Mucosa of descending colon (tissue), 3 donors: ENCODE results near the gene TUT1. TPM values are rescaled to one million over a fixed set of nuclear protein-coding genes. Genes with fewer than 3 reads are reported as not detected.

Experiments
- ATAC-seq: fragments of 200-7000 bp; cut with Tn5 transposase; one replicate; pipeline ENCODE4 v1.9.1; 2020; ENCODE audit warnings: mild to moderate bottlenecking, moderate library complexity
- DNase-seq, 3 donors: peaks; one replicate each; pipeline ENCODE4 v3.0.0-alpha.2; 2020
- H3K36me3 ChIP-seq: fragments of 200-600 bp; one replicate; pipeline ENCODE4 v1.8.0; 2021; ENCODE audit warnings: low read depth, mild to moderate bottlenecking
- H3K4me1 ChIP-seq: fragments of 200-600 bp; one replicate; pipeline ENCODE4 v1.8.0; 2021; ENCODE audit warnings: low read depth, mild to moderate bottlenecking
- H3K4me3 ChIP-seq: fragments of 200-600 bp; one replicate; pipeline ENCODE4 v1.8.0; 2021; ENCODE audit warnings: mild to moderate bottlenecking
- H3K9me3 ChIP-seq: fragments of 200-600 bp; one replicate; pipeline ENCODE4 v1.8.0; 2021; ENCODE audit warnings: mild to moderate bottlenecking
- CTCF ChIP-seq: fragments of 200-600 bp; IDR thresholded peaks from one replicate; pipeline ENCODE4 v1.8.0; 2022; ENCODE audit warnings: antibody characterized with exemption, mild to moderate bottlenecking
- intact Hi-C, 2 donors: fragments of 100-400 bp; cut with DNase I in 1 of 2; cut with micrococcal nuclease in 1 of 2; formaldehyde crosslinking; loops; one replicate each; pipeline versions ENCODE4 v1.11.0 to v1.11.1; 2022; cut with DNase I, micrococcal nuclease
- long read RNA-seq, 2 donors: library from polyadenylated mRNA; unstranded; transcript quantifications; one replicate each; pipeline ENCODE4 v2.0.0, GENCODE V29; 2019 to 2021
- total RNA-seq, 3 donors: library from RNA; stranded (reverse); fragmentation: NEBNext Ultra II Directional in 2 of 3; extraction: Animal tissue kit (Norgen Biotek cat#: 25700) in 2 of 3; gene quantifications; one replicate each; pipeline versions ENCODE4 v1.2.1 to v1.2.4, GENCODE V29; 2021 to 2023
- donor health status: DM: no; HTN: no; CAD: no; lungs with moderate emphysema.
- donor health status: DM: no; HTN: no; CAD: no.
- donor health status: DM: no; HTN: yes; CAD: no.

The TUT1 gene
- total RNA-seq, result 10 to 100 TPM; 11.9 to 19.8 (median 13.3) TPM
- long read RNA-seq, donor 1, transcript TUT1-202 (9 exons, 2,826 nt), result major isoform, 13 of 22 reads
- long read RNA-seq, donor 1, partial matches to known transcripts, result 2 of 22 reads
- long read RNA-seq, donor 1, other reads (novel, unspliced or antisense), result 7 of 22 reads
- long read RNA-seq, donor 2, transcript TUT1-202 (9 exons, 2,826 nt), result major isoform, 5 of 9 reads
- long read RNA-seq, donor 2, partial matches to known transcripts, result 2 of 9 reads
- long read RNA-seq, donor 2, other reads (novel, unspliced or antisense), result 2 of 9 reads

- peak; percentile 92 for ATAC-seq
- TF ChIP-seq CTCF, result no peak
- intact Hi-C loops, result no loop called here
Observed at GRCh38 chr11:62591448-62592145, at the start of gene TUT1. Gene TUT1 (minus strand): TSS chr11:62591523. CDS start chr11:62591485, 38 bp downstream.

GRCh38 chr11:62632492-62632891, 41.2 kb upstream of the TUT1 start:
- TF ChIP-seq CTCF, result no peak
- no peak for DNase-seq
- intact Hi-C loops, result no loop called here
- Histone ChIP-seq H3K36me3 (peaks cover 27% of the 10 kb centered on the region), H3K4me3 (no peak overlapping the region), H3K4me1 (no peaks in the 10 kb centered on the region), H3K9me3 (no peaks in the 10 kb centered on the region)
- no peak for ATAC-seq

More at GRCh38 chr11:62591448-62592145, at the start of gene TUT1:
- H3K4me3 ChIP-seq, result peak within 1 kb of the TSS; percentile 67
- no peaks in the 10 kb centered on the region for H3K36me3 ChIP-seq
- no peaks in the 10 kb centered on the region for H3K9me3 ChIP-seq
- DNase-seq, result peak; percentile 96 to 97 (median 97)
- H3K4me1 ChIP-seq, result peaks cover 20% of the 10 kb centered on the region

GRCh38 chr11:62627713-62628112, 36.4 kb upstream of the TUT1 start:
- Histone ChIP-seq H3K4me1 (no peaks in the 10 kb centered on the region), H3K4me3 (no peak overlapping the region), H3K9me3 (no peaks in the 10 kb centered on the region), H3K36me3 (peaks cover 27% of the 10 kb centered on the region)
- no peak for TF ChIP-seq CTCF
- intact Hi-C loops, result no loop called here
- no peak for ATAC-seq
- no peak for DNase-seq

- no peak for ATAC-seq
- Histone ChIP-seq H3K36me3 (peaks cover 8% of the 10 kb centered on the region), H3K4me1 (peaks cover 6% of the 10 kb centered on the region), H3K4me3 (no peak overlapping the region), H3K9me3 (no peaks in the 10 kb centered on the region)
- no peak for TF ChIP-seq CTCF
- intact Hi-C loops, result no loop called here
- DNase-seq, result no peak
Observed at GRCh38 chr11:62622476-62623089, 31.3 kb upstream of the TUT1 start.

- intact Hi-C loops, result no loop called here
- DNase-seq, result peak; percentile 98 to 99 (median 99)
Observed at GRCh38 chr11:62621567-62622470, 30.5 kb upstream of the TUT1 start, which contains the start of gene B3GAT3. Gene B3GAT3 (minus strand): TSS chr11:62621986. CDS start chr11:62621947, 39 bp downstream.

More at GRCh38 chr11:62621567-62622470, 30.5 kb upstream of the TUT1 start, which contains the start of gene B3GAT3:
- ATAC-seq, result peak; percentile 98
- Histone ChIP-seq H3K4me1 (peaks cover 6% of the 10 kb centered on the region), H3K4me3 (peak within 1 kb of the TSS; percentile 44), H3K36me3 (peaks cover 8% of the 10 kb centered on the region), H3K9me3 (no peaks in the 10 kb centered on the region)
- peak; percentile 19 for TF ChIP-seq CTCF
